GM23338 (cell line): ENCODE data around the gene BNC2. TPM values are rescaled to one million over a fixed set of nuclear protein-coding genes. Genes with fewer than 3 reads are reported as not detected.

ENCODE experiments used
- ATAC-seq: fragments of 200-7000 bp; cut with Tn5 transposase; 3 replicates; pipeline ENCODE4 v1.9.1; 2020
- DNase-seq: peaks from one replicate; pipeline ENCODE4 v3.0.0-alpha.2; 2015; ENCODE audit warnings: low spot score
- H2AFZ ChIP-seq: fragments of 200-600 bp; sonication (generic); 2 replicates; pipeline ENCODE4 v1.8.0; 2016; ENCODE audit warnings: antibody characterized with exemption, mild to moderate bottlenecking, moderate library complexity
- H3F3A ChIP-seq: fragments of 200-600 bp; sonication (generic); replicated peaks from 2 replicates; pipeline ENCODE4 v1.8.0; 2017; ENCODE audit warnings: antibody characterized with exemption, mixed run types, low read depth
- H3K27ac ChIP-seq: fragments of 200-600 bp; sonication (generic); 2 replicates; pipeline ENCODE4 v1.6.1; 2016; ENCODE audit warnings: low read depth
- H3K27me3 ChIP-seq: fragments of 200-600 bp; sonication (generic); 2 replicates; pipeline ENCODE4 v1.8.0; 2016; ENCODE audit warnings: mild to moderate bottlenecking, mixed run types, moderate library complexity; ENCODE audit not compliant: insufficient read depth
- H3K36me3 ChIP-seq: fragments of 200-600 bp; sonication (generic); 2 replicates; pipeline ENCODE4 v1.8.0; 2016; ENCODE audit warnings: mild to moderate bottlenecking; ENCODE audit not compliant: insufficient read depth
- H3K4me1 ChIP-seq: fragments of 200-600 bp; sonication (generic); 2 replicates; pipeline ENCODE4 v1.8.0; 2016; ENCODE audit warnings: mild to moderate bottlenecking, moderate library complexity; ENCODE audit not compliant: insufficient read depth
- H3K4me2 ChIP-seq: fragments of 200-600 bp; sonication (generic); 2 replicates; pipeline ENCODE4 v1.7.1; 2017; ENCODE audit warnings: mixed run types
- H3K4me3 ChIP-seq: fragments of 200-600 bp; sonication (generic); 2 replicates; pipeline ENCODE4 v1.6.1; 2016; ENCODE audit warnings: mixed run types
- H3K79me2 ChIP-seq: fragments of 200-600 bp; sonication (generic); replicated peaks from 2 replicates; pipeline ENCODE4 v1.8.0; 2017; ENCODE audit warnings: mild to moderate bottlenecking; ENCODE audit not compliant: insufficient read depth
- H3K9me2 ChIP-seq: fragments of 200-600 bp; sonication (generic); 2 replicates; pipeline ENCODE4 v1.8.0; 2017; ENCODE audit not compliant: insufficient read depth
- H4K20me1 ChIP-seq: fragments of 200-600 bp; sonication (generic); replicated peaks from 2 replicates; pipeline ENCODE4 v1.8.0; 2017; ENCODE audit warnings: mild to moderate bottlenecking; ENCODE audit not compliant: insufficient read depth
- H3K27ac Mint-ChIP-seq: 2 replicates; pipeline ENCODE4 v1.8.0; 2020; ENCODE audit warnings: inconsistent platforms, mild to moderate bottlenecking, moderate library complexity, mixed read lengths
- H3K27me3 Mint-ChIP-seq: 3 replicates; pipeline ENCODE4 v1.8.0; 2022; ENCODE audit warnings: low read depth, mild to moderate bottlenecking, moderate library complexity, mixed read lengths, inconsistent platforms; ENCODE audit not compliant: insufficient read depth, poor library complexity
- H3K36me3 Mint-ChIP-seq: 3 replicates; pipeline ENCODE4 v1.8.0; 2021; ENCODE audit warnings: low read depth, mild to moderate bottlenecking, inconsistent platforms, moderate library complexity, mixed read lengths
- H3K4me1 Mint-ChIP-seq: 3 replicates; pipeline ENCODE4 v1.8.0; 2020; ENCODE audit warnings: mild to moderate bottlenecking, inconsistent platforms, mixed read lengths
- H3K4me3 Mint-ChIP-seq: 3 replicates; pipeline ENCODE4 v1.8.0; 2021; ENCODE audit warnings: moderate library complexity, mild to moderate bottlenecking, inconsistent platforms, mixed read lengths
- H3K9me3 Mint-ChIP-seq: 3 replicates; pipeline ENCODE4 v1.8.0; 2020; ENCODE audit warnings: moderate library complexity, mild to moderate bottlenecking, inconsistent platforms, mixed read lengths
- CREB1 ChIP-seq: fragments of 250-450 bp; sonication (Bioruptor Pico); IDR thresholded peaks from 2 replicates; pipeline ENCODE4 v1.5.0; 2020; ENCODE audit warnings: low read depth, mild to moderate bottlenecking, moderate library complexity
- CTCF ChIP-seq, 2 experiments: fragments of 200-600 bp in 1 of 2; sonication (generic) in 1 of 2; conservative IDR thresholded peaks; 2 replicates each; pipeline versions ENCODE4 v1.5.1 to v1.6.1; 2016 to 2017; ENCODE audit warnings: antibody characterized with exemption in 2 of 2, low read depth in 2 of 2, mild to moderate bottlenecking in 2 of 2, moderate library complexity in 1 of 2
- ETS1 ChIP-seq: IDR thresholded peaks from 2 replicates; pipeline ENCODE4 v1.6.1; 2016; ENCODE audit warnings: antibody characterized with exemption
- EZH2 ChIP-seq: fragments of 200-600 bp; sonication (generic); IDR thresholded peaks from one replicate; pipeline ENCODE4 v1.8.0; 2017; ENCODE audit warnings: antibody characterized with exemption, mild to moderate bottlenecking, low read depth; ENCODE audit not compliant: unreplicated experiment
- EZH2phosphoT487 ChIP-seq: fragments of 200-600 bp; sonication (generic); IDR thresholded peaks from one replicate; pipeline ENCODE4 v1.8.1; 2018; ENCODE audit warnings: antibody characterized with exemption; ENCODE audit not compliant: unreplicated experiment
- JUNB ChIP-seq: IDR thresholded peaks from one replicate; pipeline ENCODE4 v1.6.1; 2016; ENCODE audit warnings: antibody characterized with exemption; ENCODE audit not compliant: unreplicated experiment
- NANOG ChIP-seq: IDR thresholded peaks from 2 replicates; pipeline ENCODE4 v1.6.1; 2016; ENCODE audit warnings: antibody characterized with exemption, borderline replicate concordance
- POLR2AphosphoS5 ChIP-seq: IDR thresholded peaks from 2 replicates; pipeline ENCODE4 v1.6.1; 2016; ENCODE audit warnings: antibody characterized with exemption, low read depth
- REST ChIP-seq: IDR thresholded peaks from one replicate; pipeline ENCODE4 v1.6.1; 2018; ENCODE audit warnings: antibody characterized with exemption; ENCODE audit not compliant: unreplicated experiment
- STAT1 ChIP-seq: IDR thresholded peaks from one replicate; pipeline ENCODE4 v1.6.1; 2016; ENCODE audit warnings: antibody characterized with exemption; ENCODE audit not compliant: unreplicated experiment
- ZNF114 ChIP-seq: fragments of 250-450 bp; sonication (Bioruptor Pico); IDR thresholded peaks from 2 replicates; pipeline ENCODE4 v1.5.0; 2020; ENCODE audit warnings: mild to moderate bottlenecking, moderate library complexity
- ZNF331 ChIP-seq: fragments of 250-450 bp; sonication (Bioruptor Pico); IDR thresholded peaks from 2 replicates; pipeline ENCODE4 v1.5.0; 2020; ENCODE audit warnings: low read depth, mild to moderate bottlenecking, moderate library complexity
- ZNF462 ChIP-seq: fragments of 250-450 bp; sonication (Bioruptor Pico); IDR thresholded peaks from 2 replicates; pipeline ENCODE4 v1.5.0; 2020; ENCODE audit warnings: mild to moderate bottlenecking, moderate library complexity
- polyA plus RNA-seq: library from polyadenylated mRNA; unstranded; fragments of >200 nt; fragmentation: Nextera tagmentation; extraction: Ambion mirVana; gene quantifications from 2 replicates; pipeline ENCODE4 v1.2.1, GENCODE V29; 2016
- total RNA-seq: library from RNA; depleted of rRNA; stranded (reverse); fragments of >200 nt; shearing (Covaris generic); gene quantifications from 2 replicates; pipeline ENCODE4 v1.2.3, GENCODE V29; 2014

Gene BNC2
- total and polyA plus RNA-seq, 2 experiments from 2014 or later, result 12.7 to 13.2 TPM

GRCh38 chr9:16628413-16628812 is 242.1 kb downstream of the BNC2 start:
- H3K79me2 ChIP-seq, result peaks cover 9% of the 10 kb centered on the region; the same call in 1 of the 2 replicates
- no peak overlapping the region for H3K4me2 ChIP-seq
- Mint-ChIP-seq H3K9me3 (no peaks in the 10 kb centered on the region), H3K4me1 (peaks cover 54% of the 10 kb centered on the region), H3K4me3 (no peak overlapping the region), H3K27ac (peak overlapping the region; percentile 66), H3K27me3 (no peaks in the 10 kb centered on the region), H3K36me3 (no peaks in the 10 kb centered on the region)
- H4K20me1 ChIP-seq, result no peaks in the 10 kb centered on the region
- TF ChIP-seq ETS1, result no peak
- TF ChIP-seq STAT1, result no peak
- TF ChIP-seq ZNF114, result no peak
- TF ChIP-seq EZH2, result no peak
- TF ChIP-seq ZNF331 (CRISPR knock-in tag), result no peak
- TF ChIP-seq CTCF (conservative IDR thresholded peaks at IDR 0.05; ENCODE audit: low read depth in 2 of 2), result no peak
- no peak for TF ChIP-seq CREB1
- TF ChIP-seq ZNF462, result no peak
- no peak for TF ChIP-seq REST
- no peak for TF ChIP-seq JUNB
- no peak for TF ChIP-seq POLR2AphosphoS5
- TF ChIP-seq NANOG, result no peak
- TF ChIP-seq EZH2phosphoT487, result no peak
- no peaks in the 10 kb centered on the region for H3K27me3 ChIP-seq
- H3K4me3 ChIP-seq, result no peak overlapping the region
- H3K36me3 ChIP-seq, result no peaks in the 10 kb centered on the region
- H2AFZ ChIP-seq, result no peak overlapping the region
- no peaks in the 10 kb centered on the region for H3K9me2 ChIP-seq
- H3K27ac ChIP-seq, result peak overlapping the region; percentile 48
- H3F3A ChIP-seq, result no peaks in the 10 kb centered on the region
- ATAC-seq (no peak), DNase-seq (no peak)
- peaks cover 45% of the 10 kb centered on the region for H3K4me1 ChIP-seq
